Stimulated activated CD4-positive, alpha-beta T cell treated with anti-CD3 and anti-CD28 coated beads, Interleukin-15, amount 100 ng/mL, for 24 hours (primary cell): ENCODE measurements around the gene TMEM242.
A peak's percentile ranks its signal among the peaks of the same experiment; 100 is the strongest.
"Not testable (repeated sequence)": the region's sequence is repeated elsewhere in the genome, so short reads cannot be mapped to it uniquely, and the experiment has no call there.

Source experiments
- DNase-seq: peaks from one replicate; pipeline ENCODE4 v3.0.0-alpha.2; 2020

TMEM242 gene

GRCh38 chr6:157322792-157323254 lies 496 bp downstream of the TMEM242 start:
- peak; percentile 92 for DNase-seq

- peak; percentile 35 for DNase-seq
Measured at GRCh38 chr6:157316871-157317814, 6.2 kb downstream of the TMEM242 start.

- DNase-seq: peak; percentile 8
Measured at GRCh38 chr6:157314705-157315321, 8.5 kb downstream of the TMEM242 start.

- no peak for DNase-seq
Measured at GRCh38 chr6:157313531-157314467, 9.5 kb downstream of the TMEM242 start.

GRCh38 chr6:157312757-157313156 lies 10.6 kb downstream of the TMEM242 start:
- no peak for DNase-seq

- not testable (repeated sequence) for DNase-seq
Measured at GRCh38 chr6:157310693-157311092, 12.6 kb downstream of the TMEM242 start.

GRCh38 chr6:157307661-157308060 lies 15.7 kb downstream of the TMEM242 start:
- no peak for DNase-seq

GRCh38 chr6:157305670-157306653 lies 17.4 kb downstream of the TMEM242 start:
- DNase-seq: no peak

- DNase-seq: no peak
Measured at GRCh38 chr6:157304899-157305663, 18.2 kb downstream of the TMEM242 start.

GRCh38 chr6:157302736-157303135 lies 20.6 kb downstream of the TMEM242 start:
- DNase-seq: no peak

- no peak for DNase-seq
Measured at GRCh38 chr6:157300436-157300835, 22.9 kb downstream of the TMEM242 start.

GRCh38 chr6:157300006-157300405 lies 23.3 kb downstream of the TMEM242 start:
- no peak for DNase-seq

GRCh38 chr6:157298216-157298724 lies 25.0 kb downstream of the TMEM242 start:
- no peak for DNase-seq

- DNase-seq: no peak
Measured at GRCh38 chr6:157294654-157295053, 28.7 kb downstream of the TMEM242 start.

- DNase-seq: no peak
Measured at GRCh38 chr6:157293780-157294179, 29.5 kb downstream of the TMEM242 start.

- no peak for DNase-seq
Measured at GRCh38 chr6:157292202-157292601, 31.1 kb downstream of the TMEM242 start.

GRCh38 chr6:157291356-157291755 lies 32.0 kb downstream of the TMEM242 start:
- DNase-seq: no peak

GRCh38 chr6:157290797-157291196 lies 32.5 kb downstream of the TMEM242 start:
- no peak for DNase-seq

GRCh38 chr6:157289764-157290163 lies 33.6 kb downstream of the TMEM242 start:
- DNase-seq: no peak

- no peak for DNase-seq
Measured at GRCh38 chr6:157288575-157288974, 34.7 kb downstream of the TMEM242 start.

- no peak for DNase-seq
Measured at GRCh38 chr6:157287923-157288322, 35.4 kb downstream of the TMEM242 start.
